K562 (cell line): ENCODE results near the gene VWA8.

ENCODE experiments used
- POLR2A ChIP-seq: fragments of 450-650 bp; conservative IDR thresholded peaks from 2 replicates; pipeline ENCODE4 v1.6.1; 2016
- TEAD2 ChIP-seq: fragments of 450-650 bp; IDR thresholded peaks from 2 replicates; pipeline ENCODE4 v1.6.1; 2016; ENCODE audit warnings: missing genetic modification characterization, control low read depth, missing compliant biosample characterization
- ZFP1 ChIP-seq: fragments of 450-650 bp; formaldehyde crosslinking; IDR thresholded peaks from 2 replicates; pipeline ENCODE4 v1.4.0; 2020; ENCODE audit warnings: mild to moderate bottlenecking, mixed read lengths
- ZNF224 ChIP-seq: sonication (generic); formaldehyde crosslinking; IDR thresholded peaks from 2 replicates; pipeline ENCODE4 v1.8.0; 2022; ENCODE audit warnings: mild to moderate bottlenecking, missing genetic modification reagents

GRCh38 chr13:41915081-41915480 is 45.8 kb downstream of the VWA8 start:
- TF ChIP-seq ZNF224 (no peak), TEAD2 (tag) (no peak), ZFP1 (CRISPR knock-in tag) (no peak), POLR2A (no peak)
